Loucy (cell line): ENCODE measurements around the gene PHACTR4.
"Not testable (repeated sequence)": the region's sequence is repeated elsewhere in the genome, so short reads cannot be mapped to it uniquely, and the experiment has no call there.

ENCODE experiments used
- EZH2phosphoT487 ChIP-seq: fragments of 200-600 bp; IDR thresholded peaks from 2 replicates; pipeline ENCODE4 v1.6.1; 2018; ENCODE audit warnings: antibody characterized with exemption, mild to moderate bottlenecking, moderate library complexity, borderline replicate concordance
- TF ChIP-seq, protein P1 (sequence below): fragments of 200-600 bp; sonication (generic); conservative IDR thresholded peaks from 2 replicates; pipeline ENCODE4 v1.5.1; 2014; ENCODE audit warnings: mild to moderate bottlenecking, antibody characterized with exemption, low read length

DNA sequence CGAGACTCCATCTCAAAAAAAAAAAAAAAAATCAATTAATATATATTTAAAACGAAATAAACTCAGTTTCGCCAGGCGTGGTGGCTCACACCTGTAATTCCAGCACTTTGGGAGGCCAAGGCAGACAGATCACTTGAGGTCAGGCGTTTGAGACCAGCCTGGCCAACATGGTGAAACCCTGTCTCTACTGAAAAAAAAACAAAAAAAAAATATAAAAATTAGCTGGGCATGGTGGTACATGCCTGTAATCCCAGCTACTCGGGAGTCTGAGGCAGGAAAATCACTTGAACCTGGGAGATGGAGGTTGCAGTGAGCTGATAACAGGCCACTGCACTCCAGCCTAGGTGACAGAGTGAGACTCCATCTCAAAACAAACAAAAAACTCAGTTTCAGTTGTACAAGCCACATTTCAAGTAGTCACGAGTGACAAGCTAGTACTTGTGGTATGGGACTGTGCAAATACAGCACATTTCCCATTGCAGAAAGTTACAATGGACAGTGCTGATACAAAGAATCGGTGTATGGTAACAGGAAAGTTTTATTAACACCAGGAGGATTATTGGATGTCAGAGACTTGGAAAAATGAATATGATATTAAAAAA, 172.0 kb downstream of the PHACTR4 start:
- TF ChIP-seq, protein P1, sequence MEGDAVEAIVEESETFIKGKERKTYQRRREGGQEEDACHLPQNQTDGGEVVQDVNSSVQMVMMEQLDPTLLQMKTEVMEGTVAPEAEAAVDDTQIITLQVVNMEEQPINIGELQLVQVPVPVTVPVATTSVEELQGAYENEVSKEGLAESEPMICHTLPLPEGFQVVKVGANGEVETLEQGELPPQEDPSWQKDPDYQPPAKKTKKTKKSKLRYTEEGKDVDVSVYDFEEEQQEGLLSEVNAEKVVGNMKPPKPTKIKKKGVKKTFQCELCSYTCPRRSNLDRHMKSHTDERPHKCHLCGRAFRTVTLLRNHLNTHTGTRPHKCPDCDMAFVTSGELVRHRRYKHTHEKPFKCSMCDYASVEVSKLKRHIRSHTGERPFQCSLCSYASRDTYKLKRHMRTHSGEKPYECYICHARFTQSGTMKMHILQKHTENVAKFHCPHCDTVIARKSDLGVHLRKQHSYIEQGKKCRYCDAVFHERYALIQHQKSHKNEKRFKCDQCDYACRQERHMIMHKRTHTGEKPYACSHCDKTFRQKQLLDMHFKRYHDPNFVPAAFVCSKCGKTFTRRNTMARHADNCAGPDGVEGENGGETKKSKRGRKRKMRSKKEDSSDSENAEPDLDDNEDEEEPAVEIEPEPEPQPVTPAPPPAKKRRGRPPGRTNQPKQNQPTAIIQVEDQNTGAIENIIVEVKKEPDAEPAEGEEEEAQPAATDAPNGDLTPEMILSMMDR: not testable (repeated sequence)
- not testable (repeated sequence) for TF ChIP-seq EZH2phosphoT487
